GM23248 (cell line): ENCODE measurements around the gene PYGB.

Experiments
- EZH2 ChIP-seq: fragments of 200-600 bp; sonication (generic); IDR thresholded peaks from 2 replicates; pipeline ENCODE4 v1.6.1; 2018; ENCODE audit warnings: antibody characterized with exemption, mild to moderate bottlenecking; ENCODE audit not compliant: insufficient read depth, poor library complexity, severe bottlenecking
- EZH2phosphoT487 ChIP-seq: fragments of 200-600 bp; sonication (generic); IDR thresholded peaks from 2 replicates; pipeline ENCODE4 v1.6.1; 2018; ENCODE audit warnings: antibody characterized with exemption, moderate library complexity, mild to moderate bottlenecking, low read depth; ENCODE audit not compliant: insufficient read depth

GRCh38 chr20:25247000-25247517 is 826 bp upstream of the PYGB start:
- no peak for TF ChIP-seq EZH2
- TF ChIP-seq EZH2phosphoT487: no peak
